B cell (primary cell): Measurements from ENCODE around the gene ZNF547. TPM values are rescaled to one million over a fixed set of nuclear protein-coding genes. Genes with fewer than 3 reads are reported as not detected.

Source experiments
- ATAC-seq: fragments of 200-7000 bp; cut with Tn5 transposase; one replicate; pipeline ENCODE4 v1.10.0; 2021; ENCODE audit warnings: low read depth, mild to moderate bottlenecking, moderate number of reproducible peaks, moderate library complexity
- CTCF ChIA-PET: fragments of 350-600 bp; sonication (Branson Sonifier 250); formaldehyde crosslinking; loops from one replicate; lab custom pipeline; 2021; ENCODE audit warnings: antibody characterized with exemption, inconsistent platforms; lab: Charles Lee
- POLR2A ChIA-PET: fragments of 350-600 bp; sonication (Branson Sonifier 250); formaldehyde crosslinking; loops from one replicate; lab custom pipeline; 2021; ENCODE audit warnings: antibody characterized with exemption; lab: Charles Lee
- DNase-seq: peaks from one replicate; pipeline ENCODE4 v3.0.0; 2013
- H2AFZ ChIP-seq: 2 replicates; pipeline ENCODE4 v1.6.1; 2012; ENCODE audit warnings: mild to moderate bottlenecking, low read depth, low read length; ENCODE audit not compliant: insufficient read depth, poor library complexity, severe bottlenecking
- H3K27ac ChIP-seq, 2 donors: 1 replicate in 1 of 2; 2 replicates in 1 of 2; pipeline ENCODE4 v1.5.1; 2012 to 2013; ENCODE audit warnings: low read length in 2 of 2, mild to moderate bottlenecking in 2 of 2, moderate library complexity in 1 of 2
- H3K27me3 ChIP-seq, 4 experiments: fragments of 200-600 bp in 1 of 4; sonication (generic) in 1 of 4; replicated peaks in 1 of 4; 1 replicate in 2 of 4; 2 replicates in 2 of 4; pipeline versions ENCODE4 v1.6.1 to v1.7.0; 2013 to 2016; ENCODE audit warnings: low read length in 3 of 4, mild to moderate bottlenecking in 2 of 4, mixed read lengths in 1 of 4, moderate library complexity in 1 of 4; ENCODE audit not compliant: insufficient read depth in 4 of 4, control insufficient read depth in 3 of 4; ENCODE audit errors: control extremely low read depth in 1 of 4
- H3K36me3 ChIP-seq, 2 experiments: replicated peaks in 1 of 2; 1 replicate in 1 of 2; 2 replicates in 1 of 2; pipeline versions ENCODE4 v1.6.1 to v1.7.1; 2013; ENCODE audit warnings: low read length in 1 of 2; ENCODE audit not compliant: insufficient read depth in 2 of 2, control insufficient read depth in 1 of 2; ENCODE audit errors: control extremely low read depth in 1 of 2, extremely low read depth in 1 of 2
- H3K4me1 ChIP-seq, 2 donors: fragments of 200-600 bp in 1 of 2; sonication (generic) in 1 of 2; 1 replicate in 1 of 2; 2 replicates in 1 of 2; pipeline versions ENCODE4 v1.5.1 to v1.6.1; 2013 to 2017; ENCODE audit warnings: low read length in 2 of 2; ENCODE audit not compliant: control insufficient read depth in 2 of 2, insufficient read depth in 2 of 2
- H3K4me2 ChIP-seq: replicated peaks from 2 replicates; pipeline ENCODE3; 2012; ENCODE audit warnings: mild to moderate bottlenecking, low read depth, low read length; ENCODE audit not compliant: poor library complexity, severe bottlenecking
- H3K4me3 ChIP-seq, 5 experiments: fragments of 200-600 bp in 1 of 5; sonication (generic) in 1 of 5; 1 replicate in 3 of 5; 2 replicates in 2 of 5; pipeline versions ENCODE4 v1.5.1 to v1.7.0; 2011 to 2016; ENCODE audit warnings: low read length in 4 of 5, mild to moderate bottlenecking in 4 of 5, low read depth in 2 of 5, control low read depth in 1 of 5, moderate library complexity in 1 of 5; ENCODE audit not compliant: insufficient read depth in 1 of 5; ENCODE audit errors: control extremely low read depth in 1 of 5, extremely low read depth in 1 of 5
- H3K79me2 ChIP-seq: fragments of 200-600 bp; sonication (generic); one replicate; pipeline ENCODE4 v1.6.0; 2016; ENCODE audit warnings: low read length; ENCODE audit not compliant: control insufficient read depth, insufficient read depth
- H3K9ac ChIP-seq: fragments of 200-600 bp; sonication (generic); 2 replicates; pipeline ENCODE4 v1.6.1; 2017; ENCODE audit warnings: mild to moderate bottlenecking, low read length, moderate library complexity
- H3K9me3 ChIP-seq, 3 donors: one replicate each; pipeline versions ENCODE4 v1.6.1 to v1.7.1; 2013; ENCODE audit warnings: low read length in 2 of 3; ENCODE audit not compliant: control insufficient read depth in 2 of 3, insufficient read depth in 1 of 3; ENCODE audit errors: control extremely low read depth in 1 of 3
- H4K20me1 ChIP-seq: 2 replicates; pipeline ENCODE4 v1.6.0; 2012; ENCODE audit warnings: mild to moderate bottlenecking, low read length; ENCODE audit not compliant: insufficient read depth, control insufficient read depth, poor library complexity, severe bottlenecking
- H3K27ac Mint-ChIP-seq: one replicate; pipeline ENCODE4 v1.8.0; 2021; ENCODE audit warnings: mixed read lengths
- H3K27me3 Mint-ChIP-seq: one replicate; pipeline ENCODE4 v1.8.0; 2021; ENCODE audit warnings: mixed read lengths
- H3K4me1 Mint-ChIP-seq: one replicate; pipeline ENCODE4 v1.8.0; 2021; ENCODE audit warnings: mixed read lengths
- H3K4me3 Mint-ChIP-seq: one replicate; pipeline ENCODE4 v1.8.0; 2021; ENCODE audit warnings: mixed read lengths
- H3K9me3 Mint-ChIP-seq: one replicate; pipeline ENCODE4 v1.8.0; 2022; ENCODE audit warnings: mixed read lengths; ENCODE audit not compliant: insufficient read depth
- CTCF ChIP-seq: fragments of 200-600 bp; IDR thresholded peaks from one replicate; pipeline ENCODE4 v1.8.0; 2022; ENCODE audit warnings: antibody characterized with exemption, mild to moderate bottlenecking
- EZH2 ChIP-seq: IDR thresholded peaks from 2 replicates; pipeline ENCODE4 v1.6.1; 2012; ENCODE audit warnings: borderline replicate concordance, low read depth, mild to moderate bottlenecking, moderate library complexity, low read length; ENCODE audit not compliant: insufficient read depth, poor library complexity, severe bottlenecking
- WGBS: methylation state at CpG from one replicate; pipeline ENCODE4 v1.1.5; 2013; ENCODE audit warnings: missing lambda C conversion rate; ENCODE audit not compliant: insufficient coverage; 5-methylcytosine and 5-hydroxymethylcytosine counted together
- intact Hi-C: fragments of 100-400 bp; cut with micrococcal nuclease; formaldehyde crosslinking; loops from one replicate; pipeline ENCODE4 v1.10.0; 2022
- polyA plus RNA-seq: library from polyadenylated mRNA; depleted of rRNA; stranded (reverse); fragments of >200 nt; gene quantifications from 2 replicates; pipeline ENCODE4 v1.2.3, GENCODE V29; 2012
- total RNA-seq, 2 donors: library from RNA; stranded (reverse); fragments of 120-200 nt in 1 of 2; gene quantifications; 1 replicate in 1 of 2; 2 replicates in 1 of 2; pipeline versions ENCODE4 v1.2.3 to v1.2.4, GENCODE V29; 2013 to 2022

The ZNF547 gene
- total and polyA plus RNA-seq, 2 donors (not counting 1 experiment from before 2014, with no cell fraction given): 2.6 to 9.7 TPM

GRCh38 chr19:57380923-57381322, 17.6 kb downstream of the ZNF547 start:
- no peak for ATAC-seq
- no peak for DNase-seq
- ChIA-PET POLR2A (no interaction called here), CTCF (no interaction called here)
- Histone ChIP-seq H3K9ac (no peak overlapping the region), H2AFZ (no peak overlapping the region), H3K4me2 (no peak overlapping the region), H3K9me3 (peaks cover 11 to 36% (median 24%) of the 10 kb centered on the region in 3 donors), H3K27ac (no peak overlapping the region), H4K20me1 (no peaks in the 10 kb centered on the region), H3K79me2 (no peaks in the 10 kb centered on the region), H3K4me3 (no peak overlapping the region), H3K4me1 (no peaks in the 10 kb centered on the region), H3K36me3 (peaks cover 2 to 18% of the 10 kb centered on the region in 2 experiments), H3K27me3 (no peaks in the 10 kb centered on the region)
- intact Hi-C loops: loop anchor here (10.0 kb wide), 1 partner anchor 624 kb away; the partner anchor contains the start of gene ZNF606
- peaks cover 11% of the 10 kb centered on the region for H3K9me3 Mint-ChIP-seq
- no peak overlapping the region for H3K27ac Mint-ChIP-seq
- no peaks in the 10 kb centered on the region for H3K4me1 Mint-ChIP-seq
- H3K27me3 Mint-ChIP-seq: no peaks in the 10 kb centered on the region
- TF ChIP-seq CTCF: no peak
- no peak for TF ChIP-seq EZH2
- no peak overlapping the region for H3K4me3 Mint-ChIP-seq

GRCh38 chr19:57382806-57383488, 19.6 kb downstream of the ZNF547 start:
- H3K9me3 ChIP-seq: peaks cover 4 to 20% (median 14%) of the 10 kb centered on the region in 3 donors
- peaks cover 8% of the 10 kb centered on the region for H3K79me2 ChIP-seq
- Mint-ChIP-seq H3K9me3 (peaks cover 11% of the 10 kb centered on the region), H3K27ac (no peak overlapping the region), H3K4me3 (no peak overlapping the region), H3K4me1 (no peaks in the 10 kb centered on the region), H3K27me3 (no peaks in the 10 kb centered on the region)
- H3K36me3 ChIP-seq: peaks cover 0 to 5% of the 10 kb centered on the region in 2 experiments
- CTCF ChIA-PET: no interaction called here
- POLR2A ChIA-PET: no interaction called here
- no peaks in the 10 kb centered on the region for H3K4me1 ChIP-seq
- H3K27ac ChIP-seq: no peak overlapping the region
- H3K4me2 ChIP-seq: no peak overlapping the region
- H3K4me3 ChIP-seq: no peak overlapping the region
- H2AFZ ChIP-seq: no peak overlapping the region
- intact Hi-C loops: loop anchor here (10.0 kb wide), 1 partner anchor 622 kb away; the partner anchor contains the start of gene ZNF606
- H3K9ac ChIP-seq: no peak overlapping the region
- DNase-seq: no peak
- WGBS: 94% methylated on average over 3 of the region's 7 CpGs
- ATAC-seq: no peak
- TF ChIP-seq CTCF (no peak), EZH2 (no peak)
- no peaks in the 10 kb centered on the region for H3K27me3 ChIP-seq
- no peaks in the 10 kb centered on the region for H4K20me1 ChIP-seq
